NCI-H2107 treated with DMSO at 0.1 percent for 48 hours (cell line): ENCODE measurements around the gene AMIGO2.

Experiments used
- DNase-seq: peaks from one replicate; lab custom pipeline; 2025; ENCODE audit not compliant: unreplicated experiment; lab: John Stamatoyannopoulos, UW

AMIGO2 gene

GRCh38 chr12:47038270-47038748 is 41.5 kb downstream of the AMIGO2 start:
- no peak for DNase-seq

- no peak for DNase-seq
Measured at GRCh38 chr12:47035484-47035883, 44.3 kb downstream of the AMIGO2 start.

GRCh38 chr12:47034661-47035060 is 45.1 kb downstream of the AMIGO2 start:
- DNase-seq: no peak

- DNase-seq: no peak
Measured at GRCh38 chr12:47033789-47034555, 45.8 kb downstream of the AMIGO2 start.

- no peak for DNase-seq
Measured at GRCh38 chr12:47033081-47033480, 46.7 kb downstream of the AMIGO2 start.

GRCh38 chr12:47032644-47033043 is 47.1 kb downstream of the AMIGO2 start:
- no peak for DNase-seq

GRCh38 chr12:47029903-47030302 is 49.9 kb downstream of the AMIGO2 start:
- no peak for DNase-seq

GRCh38 chr12:47028981-47029708 is 50.6 kb downstream of the AMIGO2 start:
- no peak for DNase-seq

GRCh38 chr12:47028186-47028585 is 51.6 kb downstream of the AMIGO2 start:
- DNase-seq: no peak
